CD4-positive, CD25-positive, alpha-beta regulatory T cell (primary cell): Measurements from ENCODE around the gene ANXA4. TPM values are rescaled to one million over a fixed set of nuclear protein-coding genes. Genes with fewer than 3 reads are reported as not detected.

ENCODE experiments used
- ATAC-seq, 2 donors: fragments of 150-1000 bp; cut with Tn5 transposase; one replicate each; pipeline ENCODE4 v1.10.0; 2021; ENCODE audit warnings: low read depth in 2 of 2, moderate number of reproducible peaks in 2 of 2, moderate library complexity in 1 of 2
- DNase-seq, 3 donors: peaks; one replicate each; pipeline versions ENCODE4 v3.0.0 to v3.0.0-alpha.2; 2012 to 2022; ENCODE audit warnings: mixed read lengths in 1 of 3
- H3K27ac ChIP-seq: one replicate; pipeline ENCODE4 v1.7.0; 2013; ENCODE audit warnings: mild to moderate bottlenecking, low read length; ENCODE audit not compliant: insufficient read depth, poor library complexity, severe bottlenecking
- H3K27me3 ChIP-seq: one replicate; pipeline ENCODE4 v1.7.0; 2013; ENCODE audit warnings: low read length; ENCODE audit not compliant: control insufficient read depth, insufficient read depth
- H3K36me3 ChIP-seq: one replicate; pipeline ENCODE4 v1.7.0; 2013; ENCODE audit warnings: mild to moderate bottlenecking, low read length, moderate library complexity; ENCODE audit not compliant: control insufficient read depth, insufficient read depth
- H3K4me1 ChIP-seq: 2 replicates; pipeline ENCODE4 v1.7.0; 2013; ENCODE audit warnings: mild to moderate bottlenecking, low read length; ENCODE audit not compliant: insufficient read depth, control insufficient read depth, poor library complexity, severe bottlenecking
- H3K4me3 ChIP-seq: one replicate; pipeline ENCODE4 v1.7.0; 2013; ENCODE audit warnings: low read depth, mild to moderate bottlenecking, low read length, moderate library complexity
- H3K9me3 ChIP-seq, 2 experiments: 1 replicate in 1 of 2; 2 replicates in 1 of 2; pipeline ENCODE4 v1.7.0; 2013; ENCODE audit warnings: low read length in 2 of 2, mild to moderate bottlenecking in 1 of 2, moderate library complexity in 1 of 2; ENCODE audit not compliant: control insufficient read depth in 2 of 2
- H3K27ac Mint-ChIP-seq, 3 donors: one replicate each; pipeline ENCODE4 v1.8.0; 2020 to 2022; ENCODE audit warnings: mild to moderate bottlenecking in 3 of 3, mixed read lengths in 3 of 3, moderate library complexity in 2 of 3
- H3K27me3 Mint-ChIP-seq: one replicate; pipeline ENCODE4 v1.8.0; 2022; ENCODE audit warnings: mild to moderate bottlenecking, mixed read lengths
- H3K36me3 Mint-ChIP-seq: one replicate; pipeline ENCODE4 v1.8.0; 2020; ENCODE audit warnings: mixed read lengths
- H3K4me1 Mint-ChIP-seq, 4 donors: one replicate each; pipeline ENCODE4 v1.8.0; 2020 to 2022; ENCODE audit warnings: mixed read lengths in 4 of 4, mild to moderate bottlenecking in 1 of 4
- H3K4me3 Mint-ChIP-seq, 4 donors: one replicate each; pipeline ENCODE4 v1.8.0; 2020 to 2022; ENCODE audit warnings: mild to moderate bottlenecking in 4 of 4, mixed read lengths in 4 of 4, moderate library complexity in 3 of 4
- H3K9me3 Mint-ChIP-seq, 7 donors: one replicate each; pipeline ENCODE4 v1.8.0; 2020 to 2022; ENCODE audit warnings: mixed read lengths in 7 of 7, mild to moderate bottlenecking in 3 of 7, moderate library complexity in 2 of 7
- polyA plus RNA-seq, 4 donors: library from polyadenylated mRNA; unstranded; fragments of 300-500 nt; fragmentation: Illumina TruSeq; gene quantifications; one replicate each; pipeline ENCODE4 v1.2.3, GENCODE V29; 2021
- total RNA-seq: library from RNA; stranded (reverse); gene quantifications from one replicate; pipeline ENCODE4 v1.2.3, GENCODE V29; 2022

The ANXA4 gene
- total and polyA plus RNA-seq, 5 donors from 2014 or later = 16.5 to 36.8 (median 22.2) TPM

DNA sequence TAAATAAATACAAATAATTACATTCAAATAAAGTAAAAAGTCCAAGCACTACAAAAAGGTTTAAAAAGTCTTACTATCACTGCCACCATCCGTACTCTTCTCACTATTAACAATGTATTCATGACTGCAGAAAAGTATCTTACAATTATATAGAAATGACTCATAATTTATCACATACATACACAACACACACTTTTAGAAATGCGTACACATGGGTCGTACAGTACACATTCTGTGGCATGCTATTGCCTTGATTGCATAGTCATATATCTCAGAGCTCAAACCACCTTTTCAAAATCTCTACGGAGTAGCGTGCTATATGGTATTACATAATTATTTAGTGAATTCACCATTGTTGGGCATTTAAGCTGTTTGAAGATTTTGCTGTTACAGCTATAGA is 41.6 kb upstream of the ANXA4 start:
- DNase-seq = no peak
- Mint-ChIP-seq H3K27ac (no peak overlapping the region), H3K9me3 (peaks cover 0 to 1% (median 0%) of the 10 kb centered on the region in 7 donors)

DNA sequence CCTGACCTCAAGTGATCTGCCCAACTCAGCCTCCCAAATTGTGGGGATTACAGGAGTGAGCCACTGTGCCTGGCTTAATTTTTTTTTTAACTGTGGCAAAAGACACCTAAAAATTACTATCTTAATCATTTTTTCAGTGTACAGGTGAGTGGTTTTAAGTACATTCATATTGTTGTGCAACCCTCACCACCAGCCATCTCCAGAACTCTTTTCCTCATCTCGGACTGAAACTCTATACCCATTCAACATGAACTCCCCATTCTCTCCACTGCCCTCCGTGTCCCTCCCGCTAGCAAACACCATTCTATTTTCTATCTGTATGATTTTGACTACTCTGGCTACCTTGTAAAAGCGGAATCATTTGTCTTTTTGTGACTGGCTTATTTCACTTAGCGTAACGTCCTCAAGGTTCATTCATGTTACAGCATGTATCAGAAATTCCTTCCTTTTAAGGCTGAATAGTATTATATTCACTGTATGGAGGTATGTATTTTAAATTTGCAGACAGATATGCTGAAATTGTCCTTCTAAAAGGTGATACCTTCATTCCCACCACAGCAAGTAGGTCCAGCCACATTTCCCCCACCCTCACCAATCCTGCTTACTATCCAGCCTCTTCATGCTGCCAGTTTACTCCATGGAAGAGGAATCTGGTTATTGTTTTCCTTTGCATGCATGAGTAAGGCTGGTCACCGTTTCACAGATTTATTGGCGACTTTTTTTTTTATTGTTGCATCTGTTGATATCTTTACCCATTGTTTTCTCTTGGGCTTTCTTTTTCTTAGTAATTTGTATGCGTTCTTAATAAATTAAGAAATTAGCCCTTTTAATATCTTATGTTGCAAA is 40.6 kb upstream of the ANXA4 start:
- no peaks in the 10 kb centered on the region for H3K36me3 Mint-ChIP-seq
- H3K4me3 Mint-ChIP-seq = no peak overlapping the region
- H3K4me1 ChIP-seq = peaks cover 4% of the 10 kb centered on the region
- no peak overlapping the region for H3K4me3 ChIP-seq
- no peak overlapping the region for H3K27ac ChIP-seq
- H3K9me3 Mint-ChIP-seq = peaks cover 0 to under 1% (median 0%) of the 10 kb centered on the region in 7 donors
- peaks cover 19 to 36% (median 24%) of the 10 kb centered on the region in 4 donors for H3K4me1 Mint-ChIP-seq
- no peaks in the 10 kb centered on the region for H3K27me3 ChIP-seq
- no peak for ATAC-seq
- H3K36me3 ChIP-seq = no peaks in the 10 kb centered on the region
- no peaks in the 10 kb centered on the region for H3K27me3 Mint-ChIP-seq
- H3K9me3 ChIP-seq = no peaks in the 10 kb centered on the region
- DNase-seq = no peak
- H3K27ac Mint-ChIP-seq = peak overlapping the region in 2 of 3 donors; percentile 3 to 26

More for the DNA sequence above, 41.6 kb upstream of the ANXA4 start:
- Histone ChIP-seq H3K4me1 (peaks cover 10% of the 10 kb centered on the region), H3K27me3 (no peaks in the 10 kb centered on the region), H3K27ac (no peak overlapping the region), H3K4me3 (no peak overlapping the region), H3K9me3 (no peaks in the 10 kb centered on the region), H3K36me3 (no peaks in the 10 kb centered on the region)
- no peak for ATAC-seq
- H3K36me3 Mint-ChIP-seq = no peaks in the 10 kb centered on the region
- no peak overlapping the region for H3K4me3 Mint-ChIP-seq
- H3K4me1 Mint-ChIP-seq = peaks cover 25 to 44% (median 30%) of the 10 kb centered on the region in 4 donors
- no peaks in the 10 kb centered on the region for H3K27me3 Mint-ChIP-seq

DNA sequence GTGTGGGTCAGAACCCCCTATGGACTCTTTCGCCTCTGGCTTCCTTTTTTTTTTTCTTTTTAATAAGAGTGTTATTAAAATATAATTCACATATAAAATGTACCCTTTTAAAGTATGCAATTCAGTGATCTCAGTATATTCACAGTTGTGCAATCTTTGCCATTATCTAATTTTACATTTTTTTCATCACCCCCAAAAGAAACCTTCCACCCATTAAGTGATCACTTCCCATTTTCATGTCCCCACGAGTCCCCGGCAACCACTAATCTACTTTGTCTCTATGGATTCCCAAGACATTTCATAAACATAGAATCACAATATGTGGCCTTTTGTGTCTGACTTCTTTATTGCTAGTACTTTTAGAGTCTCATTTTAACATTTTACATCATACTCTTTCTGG is 38.7 kb upstream of the ANXA4 start:
- H3K4me1 ChIP-seq = no peaks in the 10 kb centered on the region
- H3K4me3 Mint-ChIP-seq = no peak overlapping the region
- H3K4me3 ChIP-seq = no peak overlapping the region
- H3K9me3 Mint-ChIP-seq = no peaks in the 10 kb centered on the region
- peak overlapping the region in 2 of 3 donors; percentile 26 to 48 for H3K27ac Mint-ChIP-seq
- no peaks in the 10 kb centered on the region for H3K9me3 ChIP-seq
- H3K27me3 Mint-ChIP-seq = no peaks in the 10 kb centered on the region
- no peaks in the 10 kb centered on the region for H3K36me3 ChIP-seq
- no peak overlapping the region for H3K27ac ChIP-seq
- ATAC-seq = no peak
- no peaks in the 10 kb centered on the region for H3K36me3 Mint-ChIP-seq
- no peaks in the 10 kb centered on the region for H3K27me3 ChIP-seq
- DNase-seq = no peak
- H3K4me1 Mint-ChIP-seq = peaks cover 9 to 24% (median 15%) of the 10 kb centered on the region in 4 donors

DNA sequence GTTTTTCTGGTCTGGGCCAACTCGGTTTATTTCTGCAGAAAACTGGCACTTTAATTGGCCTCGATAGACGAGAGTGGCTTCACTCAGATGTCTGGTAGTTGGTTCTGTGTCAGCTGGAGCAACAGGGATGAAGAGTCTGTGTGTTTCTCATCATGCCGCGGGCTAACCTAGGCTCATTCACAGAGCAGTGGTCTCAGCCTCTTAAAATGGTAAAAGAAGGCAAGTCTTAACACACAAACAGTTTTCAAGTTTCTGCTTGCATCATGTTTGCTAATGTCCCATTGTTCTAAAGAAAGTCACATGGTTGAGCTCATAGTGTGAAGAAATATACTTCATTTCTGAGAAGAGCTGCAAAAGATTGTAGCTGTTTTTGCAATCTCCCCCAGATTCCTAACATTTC is 37.5 kb upstream of the ANXA4 start:
- Histone ChIP-seq H3K27me3 (no peaks in the 10 kb centered on the region), H3K36me3 (no peaks in the 10 kb centered on the region), H3K4me1 (no peaks in the 10 kb centered on the region), H3K9me3 (no peaks in the 10 kb centered on the region), H3K27ac (no peak overlapping the region), H3K4me3 (no peak overlapping the region)
- DNase-seq (no peak), ATAC-seq (no peak)
- Mint-ChIP-seq H3K4me1 (peaks cover 9 to 13% (median 12%) of the 10 kb centered on the region in 4 donors), H3K36me3 (no peaks in the 10 kb centered on the region), H3K27me3 (no peaks in the 10 kb centered on the region), H3K9me3 (no peaks in the 10 kb centered on the region), H3K27ac (no peak overlapping the region), H3K4me3 (no peak overlapping the region)

DNA sequence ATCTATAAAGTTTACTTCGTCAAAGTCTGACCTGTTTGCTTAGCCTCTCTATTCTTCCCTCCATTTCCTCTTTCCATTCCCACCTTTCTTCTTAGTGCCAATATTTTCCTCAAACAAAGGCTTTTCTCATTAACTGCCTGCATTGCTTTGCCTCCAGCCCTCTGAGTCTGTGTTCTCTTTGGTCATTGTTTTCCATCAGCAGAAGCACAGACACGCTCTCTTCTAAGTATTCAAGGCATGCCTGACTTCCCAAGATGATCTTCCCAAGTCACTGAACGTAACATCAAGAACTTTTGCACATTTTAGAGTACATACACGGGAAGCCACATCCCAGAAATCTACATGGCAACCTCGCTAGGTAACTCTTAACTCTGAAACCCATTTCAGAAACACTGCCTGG is 32.6 kb upstream of the ANXA4 start:
- H3K4me1 Mint-ChIP-seq = peaks cover 0 to 24% (median 11%) of the 10 kb centered on the region in 4 donors
- ATAC-seq (no peak), DNase-seq (no peak)
- H3K9me3 Mint-ChIP-seq = peaks cover 0 to 3% (median 0%) of the 10 kb centered on the region in 7 donors
- H3K36me3 ChIP-seq = no peaks in the 10 kb centered on the region
- no peak overlapping the region for H3K4me3 ChIP-seq
- H3K27me3 ChIP-seq = no peaks in the 10 kb centered on the region
- peaks cover 4% of the 10 kb centered on the region for H3K4me1 ChIP-seq
- no peaks in the 10 kb centered on the region for H3K9me3 ChIP-seq
- H3K27ac ChIP-seq = no peak overlapping the region
- no peak overlapping the region for H3K4me3 Mint-ChIP-seq
- H3K36me3 Mint-ChIP-seq = peaks cover 4% of the 10 kb centered on the region
- no peak overlapping the region for H3K27ac Mint-ChIP-seq
- H3K27me3 Mint-ChIP-seq = no peaks in the 10 kb centered on the region

DNA sequence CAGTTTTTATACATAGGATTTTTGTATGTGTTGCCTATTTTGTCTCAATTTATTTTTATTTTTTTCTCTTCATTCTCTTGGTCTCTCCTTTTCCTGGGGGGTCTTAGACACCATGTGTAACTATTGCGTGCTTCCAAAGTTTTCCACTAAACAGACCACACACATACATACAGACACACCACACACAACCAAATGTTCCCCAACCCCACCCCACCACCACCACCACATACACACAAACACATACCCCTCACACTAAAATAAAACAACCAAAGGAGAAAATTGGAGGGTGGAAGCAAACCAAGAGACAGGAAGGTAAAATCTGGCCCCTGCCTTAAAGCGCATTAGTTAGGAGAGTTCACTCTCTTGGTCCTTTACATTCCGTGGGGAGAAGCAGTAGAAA is 30.0 kb upstream of the ANXA4 start:
- no peaks in the 10 kb centered on the region for H3K9me3 ChIP-seq
- Mint-ChIP-seq H3K4me1 (peaks cover 0 to 27% (median 17%) of the 10 kb centered on the region in 4 donors), H3K4me3 (no peak overlapping the region), H3K9me3 (peaks cover 0 to 3% (median 0%) of the 10 kb centered on the region in 7 donors), H3K27me3 (no peaks in the 10 kb centered on the region), H3K27ac (peak overlapping the region in 1 of 3 donors; percentile 23), H3K36me3 (peaks cover 4% of the 10 kb centered on the region)
- peaks cover 11% of the 10 kb centered on the region for H3K4me1 ChIP-seq
- H3K4me3 ChIP-seq = no peak overlapping the region
- DNase-seq (no peak), ATAC-seq (no peak)
- no peak overlapping the region for H3K27ac ChIP-seq
- H3K27me3 ChIP-seq = no peaks in the 10 kb centered on the region
- H3K36me3 ChIP-seq = no peaks in the 10 kb centered on the region

DNA sequence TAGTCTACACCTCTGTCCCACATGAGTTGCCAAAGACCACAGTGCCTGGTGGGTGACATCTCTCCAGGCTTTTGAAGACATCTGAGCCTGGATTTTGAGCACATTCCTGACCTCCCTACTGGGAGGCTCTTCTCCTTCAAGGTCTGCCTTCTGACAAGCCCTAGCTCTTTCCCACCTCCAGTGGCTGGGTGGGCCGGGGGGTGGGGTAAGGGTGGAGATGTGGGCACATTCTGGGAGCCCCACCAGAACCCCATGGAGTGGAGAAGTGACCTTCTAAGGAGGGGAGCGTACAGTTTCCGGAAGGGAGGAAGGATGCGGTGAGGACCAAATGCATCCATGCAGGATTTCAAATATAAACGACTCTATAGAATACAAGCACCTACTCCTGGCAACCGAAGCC is 27.9 kb upstream of the ANXA4 start:
- H3K27ac Mint-ChIP-seq = peak overlapping the region in 1 of 3 donors; percentile 23
- H3K27me3 ChIP-seq = no peaks in the 10 kb centered on the region
- H3K9me3 ChIP-seq = no peaks in the 10 kb centered on the region
- H3K4me1 Mint-ChIP-seq = peaks cover 0 to 21% (median 13%) of the 10 kb centered on the region in 4 donors
- H3K36me3 ChIP-seq = no peaks in the 10 kb centered on the region
- DNase-seq (no peak), ATAC-seq (no peak)
- no peak overlapping the region for H3K4me3 Mint-ChIP-seq
- peaks cover 4% of the 10 kb centered on the region for H3K36me3 Mint-ChIP-seq
- peaks cover 0 to 3% (median 0%) of the 10 kb centered on the region in 7 donors for H3K9me3 Mint-ChIP-seq
- no peak overlapping the region for H3K27ac ChIP-seq
- peaks cover 11% of the 10 kb centered on the region for H3K4me1 ChIP-seq
- H3K27me3 Mint-ChIP-seq = no peaks in the 10 kb centered on the region
- H3K4me3 ChIP-seq = no peak overlapping the region
